Right ventricle myocardium superior (tissue), 1 donor: ENCODE measurements around the gene PPARA. TPM values are rescaled to one million over a fixed set of nuclear protein-coding genes. Genes with fewer than 3 reads are reported as not detected.
"Not testable (repeated sequence)": the region's sequence is repeated elsewhere in the genome, so short reads cannot be mapped to it uniquely, and the experiment has no call there.

Source experiments
- ATAC-seq: fragments of 200-7000 bp; cut with Tn5 transposase; one replicate; pipeline ENCODE4 v1.9.1; 2020; ENCODE audit warnings: mild to moderate bottlenecking; ENCODE audit not compliant: poor library complexity
- DNase-seq: peaks from one replicate; pipeline ENCODE4 v3.0.0-alpha.2; 2020
- intact Hi-C: fragments of 100-400 bp; cut with DNase I; formaldehyde crosslinking; loops from one replicate; pipeline ENCODE4 v1.11.2; 2022
- total RNA-seq: library from RNA; stranded (reverse); fragmentation: NEBNext Ultra II Directional; extraction: Animal tissue kit (Norgen Biotek cat#: 25700); gene quantifications from one replicate; pipeline ENCODE4 v1.2.1, GENCODE V29; 2021
- donor health status: DM: no; HTN: yes; CAD: no; lungs with severe emphysema.

Gene PPARA
- total RNA-seq, 1 donor from 2014 or later = 66.1 TPM

DNA sequence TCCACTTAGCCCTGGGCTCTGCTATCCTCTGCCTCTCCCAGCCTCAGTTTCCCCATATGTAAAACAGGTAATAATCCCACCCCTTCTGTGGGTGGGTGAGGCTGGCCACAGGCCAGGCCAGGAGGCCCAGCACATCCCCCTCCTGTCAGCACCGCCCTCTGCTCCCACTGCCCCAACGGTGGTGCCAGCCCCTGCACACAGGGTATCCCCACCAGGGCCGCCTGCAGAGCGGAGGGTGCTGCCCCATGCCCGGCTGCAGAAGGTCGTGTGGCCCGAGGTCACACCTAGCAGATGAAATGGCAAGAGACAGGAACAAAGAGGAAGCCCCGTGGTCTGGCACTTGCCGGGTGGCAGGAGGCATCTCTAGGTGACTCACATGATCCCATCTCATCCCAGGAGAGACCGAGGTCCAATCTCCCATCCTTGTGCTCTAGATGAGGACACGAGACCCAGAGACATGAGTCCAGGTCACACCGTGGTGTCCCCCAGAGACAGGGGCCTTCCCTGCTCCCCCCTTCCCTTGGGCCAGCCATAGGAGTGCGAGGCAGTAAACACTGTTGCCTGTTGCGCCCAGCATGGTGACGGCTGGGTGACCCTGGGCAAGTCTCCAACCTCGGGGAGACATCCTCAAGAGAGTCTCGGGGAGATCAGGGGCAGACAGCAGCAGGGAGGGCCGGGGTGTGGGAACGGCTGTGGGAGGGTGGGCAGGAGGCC lies 27.2 kb upstream of the PPARA start:
- DNase-seq = no peak
- intact Hi-C loops = loop anchor here (5.0 to 10.0 kb wide), 2 partner anchors 174 to 422 kb away; partner anchors contain the start of gene GTSE1
- ATAC-seq = no peak

DNA sequence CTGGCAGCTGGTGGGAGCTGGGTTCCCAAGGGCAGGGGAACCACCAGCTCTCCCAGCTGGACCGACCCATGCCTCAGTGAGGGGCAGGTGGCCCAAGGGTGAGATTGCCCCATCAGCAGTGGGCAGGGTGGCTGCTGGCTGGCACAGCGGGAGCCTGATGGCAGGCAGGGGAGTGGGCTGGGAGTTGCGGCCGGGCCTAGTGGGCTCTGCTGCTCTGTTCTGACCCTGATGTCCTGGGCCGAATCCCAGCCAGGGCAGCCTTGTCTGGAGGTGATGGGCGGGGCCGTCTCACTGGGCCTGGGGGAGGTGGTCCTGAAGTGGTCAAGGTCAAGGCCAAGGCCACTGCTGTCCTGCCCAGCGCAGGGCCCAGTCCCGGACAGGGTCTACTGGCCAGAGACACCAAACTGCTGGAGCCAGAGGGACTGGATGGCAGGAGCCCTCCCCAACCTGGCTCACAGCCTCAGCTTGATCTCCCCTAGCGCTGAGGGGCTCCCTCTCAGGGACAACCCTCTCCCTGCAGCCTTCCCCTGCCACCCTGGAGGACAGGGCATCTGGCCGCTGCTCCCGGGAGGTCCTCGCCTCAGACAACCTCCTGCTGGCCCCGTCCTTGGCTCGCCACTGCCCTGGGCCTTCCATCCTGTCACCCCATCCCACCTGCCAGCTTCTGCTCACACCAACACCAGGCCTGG lies 26.5 kb upstream of the PPARA start:
- ATAC-seq = no peak
- intact Hi-C loops = loop anchor here (2.0 to 10.0 kb wide), 3 partner anchors 173 to 421 kb away; partner anchors contain the start of gene GTSE1
- no peak for DNase-seq

DNA sequence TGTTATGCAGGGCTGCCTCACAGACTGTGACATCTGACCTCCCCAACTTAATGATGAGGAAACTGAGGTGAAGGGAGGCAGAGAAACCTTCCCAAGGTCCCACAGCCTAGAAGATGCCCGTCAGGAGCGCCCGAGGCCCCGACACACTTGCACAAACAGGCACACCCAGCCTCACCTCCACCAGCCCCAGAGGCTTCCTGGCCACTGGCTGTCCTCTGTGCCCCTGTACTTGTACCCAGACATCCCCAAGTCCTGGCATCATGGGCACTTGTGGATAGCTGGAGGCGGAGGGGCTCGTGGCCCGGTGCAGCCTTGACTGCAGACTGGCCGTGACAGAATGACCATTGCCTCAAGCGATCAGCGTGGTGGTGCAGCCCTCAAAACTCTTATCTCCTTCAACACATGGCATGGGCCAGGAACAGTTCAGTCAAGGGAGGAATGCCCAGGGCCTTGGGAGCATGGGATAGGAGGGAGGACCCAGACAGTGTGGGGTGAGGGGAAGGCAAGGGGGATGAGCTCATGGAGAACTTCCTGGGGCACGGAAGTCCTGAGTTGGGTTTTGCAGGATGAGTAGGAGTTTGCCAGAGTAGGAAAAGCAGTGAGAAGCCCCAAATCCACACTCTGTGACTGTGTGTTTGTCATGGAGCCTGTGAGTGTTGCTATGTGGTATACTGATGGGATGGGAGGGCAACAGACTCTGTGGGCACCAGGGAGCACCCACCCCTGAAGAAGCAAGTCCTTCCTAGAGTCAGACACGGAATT lies 25.8 kb upstream of the PPARA start:
- ATAC-seq (no peak), DNase-seq (no peak)
- intact Hi-C loops = loop anchor here (2.0 to 10.0 kb wide), 3 partner anchors 173 to 420 kb away; partner anchors contain the start of gene GTSE1

DNA sequence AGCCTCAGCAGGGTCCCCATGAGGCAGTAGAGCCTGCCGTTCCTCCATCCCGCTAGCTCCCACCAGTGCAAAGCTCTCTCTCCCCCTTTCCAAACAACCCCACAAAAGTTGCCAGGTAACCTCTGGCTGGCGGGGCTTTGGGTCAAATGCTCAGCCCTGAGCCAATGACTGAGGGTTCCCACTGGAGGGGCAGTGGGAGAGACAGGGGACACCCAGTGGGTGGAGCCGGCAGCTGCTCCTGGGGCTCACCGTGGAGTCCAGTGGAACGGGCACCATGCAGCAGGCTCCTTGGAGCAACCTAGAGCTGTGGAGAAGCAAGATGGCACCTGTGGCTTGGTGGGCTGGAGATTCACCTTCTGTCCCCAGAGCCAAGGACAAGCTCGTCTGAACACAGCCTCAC lies 25.0 kb upstream of the PPARA start:
- no peak for ATAC-seq
- intact Hi-C loops = loop anchor here (2.0 to 10.0 kb wide), 2 partner anchors 189 to 419 kb away; no protein-coding TSS in a partner anchor
- no peak for DNase-seq

DNA sequence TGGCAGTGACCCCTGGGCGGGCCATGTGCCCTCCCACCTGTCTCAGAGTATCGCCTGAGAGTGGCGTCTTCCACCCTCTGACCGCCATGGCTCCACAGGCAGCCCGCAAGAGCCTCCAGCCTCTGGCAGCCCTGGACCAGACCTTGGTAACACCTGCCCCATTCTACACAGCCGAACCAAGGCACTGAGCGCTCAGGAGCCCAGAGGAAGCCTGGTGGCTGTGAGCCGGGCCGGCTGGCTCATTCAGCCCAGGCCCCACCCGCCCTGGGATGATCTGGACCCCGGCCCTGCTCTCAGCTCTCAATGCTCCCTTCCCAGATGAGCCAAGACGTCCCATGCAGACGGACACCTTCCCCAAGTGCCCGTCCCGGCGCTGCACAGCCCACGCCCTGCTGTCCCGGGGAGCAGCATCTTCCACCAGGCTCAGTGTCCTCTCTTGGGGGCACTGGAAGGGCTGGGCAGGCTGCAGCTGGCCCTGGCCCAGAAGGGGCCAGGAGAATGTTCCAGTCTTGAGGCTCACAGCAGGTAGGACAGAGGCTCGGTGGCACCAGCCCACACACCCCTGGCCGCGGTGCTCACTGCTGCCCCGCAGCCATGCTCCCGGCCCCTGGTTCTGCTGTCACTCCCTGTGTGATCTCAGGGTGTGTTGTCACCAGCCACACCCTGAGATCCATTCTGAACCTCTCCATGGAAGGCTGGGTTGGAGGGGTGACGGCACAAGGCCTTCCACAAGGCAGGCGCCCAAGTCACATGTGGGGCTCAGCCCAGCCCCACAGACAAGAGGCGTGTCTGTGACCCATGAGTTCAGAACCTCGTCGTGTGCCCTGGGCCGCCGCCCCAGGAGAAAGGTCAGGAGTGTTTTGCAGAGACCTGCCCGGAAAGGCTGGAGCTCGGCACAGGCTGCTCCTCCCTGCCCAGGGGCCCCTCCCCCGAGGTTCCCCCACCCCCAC lies 24.2 kb upstream of the PPARA start:
- DNase-seq = no peak
- intact Hi-C loops = loop anchor here (2.0 to 10.0 kb wide), 2 partner anchors 189 to 419 kb away; no protein-coding TSS in a partner anchor
- ATAC-seq = no peak

DNA sequence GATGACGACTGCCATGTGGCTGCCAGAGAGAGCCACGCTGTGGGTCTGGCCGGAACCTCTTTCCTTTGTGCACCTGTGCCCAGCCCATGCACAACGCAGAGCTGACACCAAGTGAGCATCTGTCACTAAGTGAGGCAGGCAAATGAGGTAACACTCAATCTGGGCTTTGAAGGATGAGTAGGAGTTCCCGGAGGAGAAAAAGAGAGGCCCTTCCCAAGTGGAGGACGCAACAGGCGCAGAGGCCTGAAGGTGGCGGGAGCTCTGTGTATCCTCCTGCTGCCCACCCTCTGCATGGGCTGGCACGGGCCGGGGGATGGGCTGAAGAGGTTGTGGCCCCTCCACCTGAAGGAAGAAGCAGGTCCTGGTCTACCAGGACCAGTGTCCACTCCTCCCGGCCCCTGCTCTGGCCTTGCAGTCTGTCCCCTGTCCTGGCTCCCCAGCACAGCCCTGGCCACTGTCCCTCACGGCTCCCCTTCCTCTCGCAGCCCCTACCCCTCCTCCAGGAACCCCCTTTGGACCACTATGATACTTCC lies 23.4 kb upstream of the PPARA start:
- DNase-seq (no peak), ATAC-seq (no peak)
- intact Hi-C loops = loop anchor here (10.0 kb wide), 1 partner anchor 418 kb away; no protein-coding TSS in a partner anchor

DNA sequence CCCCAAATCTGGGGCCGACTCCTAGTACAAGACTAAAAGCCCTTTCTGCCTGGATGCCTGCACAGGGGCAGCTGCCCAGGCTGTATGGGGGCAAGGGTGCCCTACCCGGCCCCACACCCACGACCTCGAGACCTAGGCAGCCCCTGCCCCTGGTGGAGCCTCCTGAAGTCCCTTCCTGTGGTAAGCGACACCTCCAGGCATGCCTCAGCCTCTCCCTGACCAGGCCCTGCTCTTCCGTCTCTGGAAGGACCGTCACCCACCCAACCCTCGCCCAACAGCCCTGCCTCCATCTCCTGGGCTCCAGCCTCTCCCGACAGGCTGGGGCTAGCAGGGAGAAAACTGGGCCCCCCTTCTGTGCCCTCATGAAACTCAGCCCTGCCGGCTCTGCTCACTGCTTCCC lies 22.8 kb upstream of the PPARA start:
- ATAC-seq = no peak
- intact Hi-C loops = loop anchor here (10.0 kb wide), 1 partner anchor 417 kb away; no protein-coding TSS in a partner anchor
- DNase-seq = no peak

DNA sequence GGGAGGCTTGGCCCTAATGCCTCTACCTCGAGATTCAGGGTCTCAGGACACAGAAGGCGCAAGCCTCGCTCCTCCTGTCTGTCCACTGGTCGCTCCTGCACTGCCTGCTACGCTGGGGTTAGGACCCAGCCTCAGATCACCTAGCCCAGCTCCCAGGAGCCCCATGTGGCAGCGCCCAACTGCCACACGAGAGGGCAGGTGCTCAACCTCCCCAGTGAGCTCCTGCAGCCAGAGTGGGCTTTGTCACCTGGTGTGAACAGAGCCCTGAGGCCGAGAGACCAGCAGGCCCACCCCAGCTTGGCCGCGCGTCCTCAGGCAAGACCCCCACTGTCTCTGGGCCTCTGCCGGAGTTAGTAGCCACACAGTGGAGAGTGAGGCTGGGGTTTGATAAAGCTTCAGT lies 21.7 kb upstream of the PPARA start:
- no peak for ATAC-seq
- intact Hi-C loops = loop anchor here (10.0 kb wide), 1 partner anchor 416 kb away; no protein-coding TSS in a partner anchor

DNA sequence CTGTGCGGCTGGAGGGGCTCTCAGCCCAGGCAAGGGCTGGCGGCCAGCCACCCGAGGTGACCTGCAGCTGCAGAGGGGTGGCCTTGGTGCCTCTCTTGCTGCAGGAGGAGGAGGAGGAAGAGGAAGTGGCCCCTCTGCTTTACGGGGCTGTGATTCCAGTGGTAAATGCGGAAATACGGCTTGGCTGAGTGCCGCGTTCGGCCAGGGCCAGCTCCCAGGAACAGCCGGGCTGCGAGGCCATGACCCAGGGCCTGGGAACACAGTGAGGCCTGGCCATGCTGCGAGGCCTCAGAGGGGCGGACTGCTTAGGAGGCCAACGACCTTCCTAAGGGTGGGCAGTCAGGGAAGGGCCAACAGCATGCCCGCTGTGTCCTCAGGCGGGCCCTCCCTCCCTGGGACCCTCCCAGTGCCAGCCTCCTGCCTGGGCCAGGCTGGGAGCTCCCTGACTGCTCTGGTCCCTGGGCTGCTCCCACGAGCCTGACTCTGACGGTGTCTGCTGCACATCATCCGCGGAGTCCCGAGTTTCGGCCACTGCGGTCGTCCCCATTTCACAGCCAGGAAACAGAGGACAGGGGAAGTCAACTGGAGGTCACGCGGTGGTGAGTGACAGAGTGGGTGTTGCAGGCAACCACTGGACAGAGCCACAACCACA lies 20.8 kb upstream of the PPARA start:
- ATAC-seq = peak; percentile 74
- intact Hi-C loops = loop anchor here (10.0 kb wide), 1 partner anchor 415 kb away; no protein-coding TSS in a partner anchor
- peak; percentile 89 for DNase-seq

More for the DNA sequence above, 21.7 kb upstream of the PPARA start:
- DNase-seq = no peak

DNA sequence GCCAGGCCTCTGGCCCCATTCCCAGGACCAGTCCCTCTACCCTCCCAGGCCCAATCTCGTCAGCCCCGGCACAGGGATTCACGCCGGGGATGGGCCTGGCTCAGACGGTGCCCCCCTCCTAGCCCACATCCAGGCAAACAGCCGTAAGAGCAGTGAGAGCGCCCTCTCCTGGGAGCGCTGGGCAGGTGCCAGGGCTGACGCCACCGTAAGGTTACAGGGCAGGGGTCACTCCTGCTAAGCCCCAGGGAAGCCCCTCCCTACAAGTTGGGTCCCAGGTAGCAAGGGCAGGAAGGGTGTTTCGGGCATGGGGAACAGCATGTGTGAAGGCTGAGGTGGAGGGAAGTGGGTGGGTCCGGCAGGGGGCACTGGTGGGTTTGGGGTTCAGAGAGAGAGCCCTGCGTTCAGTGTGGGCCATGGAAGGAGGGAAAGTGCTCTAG lies 19.2 kb upstream of the PPARA start:
- ATAC-seq = no peak
- DNase-seq = no peak
- intact Hi-C loops = no loop called here

DNA sequence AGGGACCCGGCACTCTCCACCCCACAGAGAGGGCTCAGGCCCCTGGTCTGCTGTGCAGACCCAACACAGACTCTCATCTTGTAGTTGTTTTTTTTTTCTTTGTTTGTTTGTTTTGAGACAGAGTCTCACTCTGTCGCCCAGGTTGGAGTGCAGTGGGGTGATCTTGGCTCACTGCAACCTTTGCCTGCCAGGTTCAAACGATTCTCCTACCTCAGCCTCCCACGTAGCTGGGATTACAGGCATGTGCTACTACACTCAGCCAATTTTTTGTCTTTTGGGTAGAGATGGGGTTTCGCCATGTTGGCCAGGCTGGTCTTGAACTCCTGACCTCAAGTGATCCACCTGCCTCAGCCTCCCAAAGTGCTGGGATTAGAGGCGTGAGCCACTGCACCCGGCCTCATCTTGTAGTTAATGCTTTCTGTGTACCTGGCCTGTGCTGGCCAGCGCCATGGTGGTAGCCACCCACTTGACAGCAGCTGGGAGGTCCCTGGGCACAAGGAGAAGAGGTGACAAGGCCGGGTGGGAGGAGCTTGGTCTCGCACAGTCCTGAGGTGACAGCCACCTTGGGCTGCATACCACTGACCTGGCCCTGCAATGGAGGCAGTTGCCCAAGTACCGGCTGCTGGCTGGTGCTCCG lies 18.0 kb upstream of the PPARA start:
- intact Hi-C loops, DNase-seq, ATAC-seq: not testable (repeated sequence)

DNA sequence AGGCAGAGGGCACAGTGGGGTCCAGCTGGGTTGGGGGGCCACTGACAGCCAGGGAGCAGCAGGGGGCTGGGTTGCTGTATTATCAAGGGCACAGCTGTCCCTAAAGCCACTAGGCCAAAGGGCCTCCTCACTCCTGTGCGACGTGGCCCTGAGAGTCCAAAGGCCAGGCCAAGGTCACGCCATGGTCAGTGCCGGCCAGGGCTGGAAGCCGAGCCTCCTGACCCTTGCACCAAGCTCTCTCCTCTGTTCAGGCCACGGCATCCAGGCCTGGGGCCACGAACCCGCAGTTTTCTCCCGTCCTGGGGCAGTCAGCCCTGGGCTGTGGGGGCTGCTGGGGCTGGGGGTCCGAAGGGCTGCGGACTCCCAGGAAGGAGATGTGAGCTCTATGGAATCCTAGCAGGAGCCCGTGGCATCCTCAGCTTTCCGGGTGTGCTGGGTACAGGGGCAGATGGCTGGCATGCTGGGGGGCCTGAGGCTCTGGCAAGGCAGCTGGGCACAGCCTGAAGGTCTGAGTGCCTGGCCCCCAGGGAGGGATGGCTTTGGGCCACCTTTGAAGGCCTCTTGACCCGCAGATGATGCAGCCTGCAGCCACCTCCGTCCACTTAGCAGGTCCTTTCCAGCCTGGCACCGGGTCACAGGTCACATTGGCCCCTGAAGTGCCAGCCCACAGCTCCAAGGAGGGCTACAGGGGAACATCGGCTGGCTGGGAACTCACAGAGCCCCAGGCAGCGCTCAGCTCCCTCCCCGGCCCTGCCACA lies 17.3 kb upstream of the PPARA start:
- DNase-seq = no peak
- intact Hi-C loops = no loop called here

DNA sequence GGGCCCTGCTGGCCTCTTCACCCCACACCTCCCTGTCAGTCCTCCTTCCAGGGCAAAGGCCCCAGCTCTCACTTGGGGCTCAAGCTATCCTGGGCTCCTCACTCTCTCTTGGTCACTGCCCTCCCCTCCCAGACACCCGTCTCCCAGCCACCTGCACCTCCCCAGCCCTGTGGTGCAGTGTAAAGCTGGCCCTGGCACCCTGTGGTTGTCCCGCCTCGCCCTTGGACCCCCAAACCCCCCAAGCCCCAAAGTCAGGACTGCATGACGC lies 16.8 kb upstream of the PPARA start:
- DNase-seq = peak; percentile 8
- intact Hi-C loops = no loop called here
- no peak for ATAC-seq

More for the DNA sequence above, 17.3 kb upstream of the PPARA start:
- no peak for ATAC-seq

DNA sequence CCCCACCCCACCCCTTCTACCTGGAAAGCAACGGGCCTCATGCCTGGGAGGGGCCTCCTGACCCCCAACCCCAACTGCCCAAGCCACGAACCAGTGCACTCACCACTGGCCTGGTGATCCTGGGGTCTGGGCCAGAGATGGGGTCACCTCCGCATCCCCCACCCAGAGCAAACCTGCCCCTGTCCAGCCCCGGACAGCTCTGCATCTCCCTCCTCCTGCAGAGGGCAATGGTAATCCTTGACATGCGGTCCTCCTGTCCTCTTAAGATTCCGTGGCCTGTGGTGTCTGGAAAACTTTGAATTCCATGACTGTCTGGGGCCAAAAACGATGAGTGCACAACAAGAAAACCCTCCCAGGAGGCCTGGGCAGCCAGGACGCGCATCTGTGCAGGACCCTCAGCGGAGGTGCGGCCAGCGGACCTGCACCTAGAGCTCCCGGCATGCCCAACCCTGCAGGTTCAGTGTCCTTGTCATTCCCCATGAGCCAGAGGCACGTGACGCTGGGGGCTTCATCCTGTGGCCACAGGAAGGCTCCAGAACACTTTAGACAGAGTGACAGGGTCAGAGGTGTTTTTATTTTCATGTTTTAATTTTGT lies 16.1 kb upstream of the PPARA start:
- ATAC-seq (no peak), DNase-seq (peak; percentile 29)
- intact Hi-C loops = no loop called here

DNA sequence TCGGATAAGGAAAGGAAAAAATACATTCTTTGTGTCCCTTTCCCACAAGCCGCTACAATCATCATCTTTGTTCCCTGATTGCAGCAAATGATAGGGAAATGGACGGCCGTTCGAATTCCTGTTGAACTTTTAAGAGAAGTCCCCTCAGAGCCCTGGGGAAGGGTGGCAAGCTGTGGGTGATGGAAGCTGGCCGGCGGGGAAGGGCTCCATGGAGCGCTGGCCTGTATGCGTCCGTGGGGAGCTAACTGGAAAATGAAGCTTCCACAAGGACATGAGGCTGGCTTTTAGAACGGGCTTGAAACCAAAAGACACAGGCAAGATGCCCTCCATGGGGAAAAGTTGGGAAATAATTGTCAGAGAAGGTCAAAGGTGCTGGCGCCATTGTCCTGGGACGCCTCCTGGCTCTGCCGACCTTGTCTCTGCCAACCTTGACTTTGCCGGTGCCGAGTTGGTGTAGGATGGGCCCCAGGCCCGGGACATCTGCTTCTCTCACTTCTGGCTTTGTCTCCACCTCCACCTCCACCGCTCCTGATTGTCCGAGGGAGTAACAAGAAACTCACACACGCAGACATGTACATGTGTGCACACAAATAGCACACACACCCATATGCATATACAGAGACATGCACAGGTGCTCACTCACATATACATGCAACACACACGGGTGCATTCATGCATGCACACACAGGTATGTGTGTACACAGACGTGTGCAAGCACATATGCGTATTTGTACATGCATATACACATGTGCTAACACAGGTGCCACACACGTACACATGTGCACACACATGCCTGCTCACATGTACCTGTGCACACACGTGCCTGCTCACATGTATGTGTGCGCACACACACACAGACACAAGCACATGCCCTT lies 14.5 kb upstream of the PPARA start:
- intact Hi-C loops = no loop called here
- DNase-seq (peak; percentile 37), ATAC-seq (no peak)
